H7 (cell line): Measurements from ENCODE around the gene STAT6. TPM values are rescaled to one million over a fixed set of nuclear protein-coding genes. Genes with fewer than 3 reads are reported as not detected.
"Not testable (repeated sequence)": the region's sequence is repeated elsewhere in the genome, so short reads cannot be mapped to it uniquely, and the experiment has no call there.

ENCODE experiments used
- DNase-seq: peaks from one replicate; pipeline ENCODE4 v3.0.0; 2012
- H3K27me3 ChIP-seq: 2 replicates; pipeline ENCODE4 v1.6.0; 2011; ENCODE audit warnings: mild to moderate bottlenecking, low read length; ENCODE audit not compliant: control insufficient read depth, insufficient read depth
- H3K36me3 ChIP-seq: replicated peaks from 2 replicates; pipeline ENCODE4 v1.5.1; 2011; ENCODE audit warnings: low read length; ENCODE audit not compliant: control insufficient read depth, insufficient read depth
- H3K4me3 ChIP-seq: 2 replicates; pipeline ENCODE4 v1.5.1; 2011; ENCODE audit warnings: low read depth, mild to moderate bottlenecking, control low read depth, low read length, moderate library complexity; ENCODE audit not compliant: insufficient read depth
- total RNA-seq: library from RNA; depleted of rRNA; stranded (reverse); fragments of >200 nt; shearing (Covaris generic); gene quantifications from 2 replicates; pipeline ENCODE4 v1.2.3, GENCODE V29; 2014

STAT6 gene
- total RNA-seq, 1 experiment from 2014 or later, result 51.5 TPM

GRCh38 chr12:57087010-57087690 is 24.0 kb downstream of the STAT6 start:
- Histone ChIP-seq H3K27me3 (peaks cover 4% of the 10 kb centered on the region; the same call in 1 of the 2 replicates), H3K4me3 (peak overlapping the region; percentile 78)

DNA sequence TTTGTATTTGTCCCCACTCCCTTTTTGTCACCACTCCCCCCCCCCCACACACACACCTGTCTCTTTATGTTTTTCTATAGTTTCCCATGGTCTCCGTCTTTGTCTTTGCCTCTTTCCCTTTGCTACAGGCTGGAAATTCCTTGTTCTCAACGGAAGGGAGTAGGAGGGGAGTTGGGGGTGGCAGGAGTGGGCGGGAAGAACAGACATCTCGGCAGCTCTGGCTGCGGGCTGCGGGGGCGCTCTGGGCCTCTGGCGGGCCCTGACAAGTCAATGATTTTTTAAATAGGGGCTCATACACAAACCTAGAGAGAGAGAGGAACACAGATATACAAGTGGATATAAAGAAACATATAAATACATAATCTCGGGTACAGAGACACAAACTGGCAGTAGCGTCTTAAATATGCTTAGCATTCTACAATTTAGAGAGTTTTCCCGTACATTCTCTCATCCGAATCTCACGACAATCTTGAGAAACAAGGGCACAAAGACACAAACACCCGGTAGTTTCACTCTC is 24.6 kb downstream of the STAT6 start:
- Histone ChIP-seq H3K4me3 (peak overlapping the region; percentile 78), H3K36me3 (peaks cover 1% of the 10 kb centered on the region; the same call in 1 of the 2 replicates), H3K27me3 (peaks cover 4% of the 10 kb centered on the region; the same call in 1 of the 2 replicates)
- DNase-seq, result peak; percentile 83

More at GRCh38 chr12:57087010-57087690, 24.0 kb downstream of the STAT6 start:
- peaks cover 1% of the 10 kb centered on the region; the same call in 1 of the 2 replicates for H3K36me3 ChIP-seq
- DNase-seq, result peak; percentile 93

DNA sequence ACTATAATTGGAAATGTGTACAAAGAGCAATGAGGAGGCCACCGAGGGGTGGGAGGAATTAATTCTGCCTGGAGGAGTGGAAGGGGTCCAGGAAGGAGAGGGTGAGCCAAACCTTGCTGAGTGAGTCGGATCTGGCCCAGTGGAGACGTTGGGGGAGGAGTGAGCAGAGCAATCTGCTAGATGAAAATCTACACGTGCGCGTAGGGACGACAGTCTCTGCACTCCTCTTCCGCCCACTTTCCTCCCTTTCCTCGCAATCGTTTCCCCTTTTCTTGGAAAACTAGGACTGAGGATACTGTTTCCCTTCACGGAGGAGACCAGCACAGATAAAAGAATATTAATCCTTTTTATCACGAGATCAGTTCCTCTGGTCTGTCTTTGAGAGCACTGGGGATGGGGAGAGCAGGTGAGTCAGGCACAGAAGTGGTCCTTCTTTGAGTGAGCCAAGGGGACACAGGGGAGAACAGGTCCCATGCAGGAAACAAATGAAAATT is 25.1 kb downstream of the STAT6 start:
- Histone ChIP-seq H3K4me3 (peak overlapping the region; percentile 78), H3K36me3 (no peaks in the 10 kb centered on the region), H3K27me3 (peaks cover 4% of the 10 kb centered on the region; the same call in 1 of the 2 replicates)
- peak; percentile 26 for DNase-seq

DNA sequence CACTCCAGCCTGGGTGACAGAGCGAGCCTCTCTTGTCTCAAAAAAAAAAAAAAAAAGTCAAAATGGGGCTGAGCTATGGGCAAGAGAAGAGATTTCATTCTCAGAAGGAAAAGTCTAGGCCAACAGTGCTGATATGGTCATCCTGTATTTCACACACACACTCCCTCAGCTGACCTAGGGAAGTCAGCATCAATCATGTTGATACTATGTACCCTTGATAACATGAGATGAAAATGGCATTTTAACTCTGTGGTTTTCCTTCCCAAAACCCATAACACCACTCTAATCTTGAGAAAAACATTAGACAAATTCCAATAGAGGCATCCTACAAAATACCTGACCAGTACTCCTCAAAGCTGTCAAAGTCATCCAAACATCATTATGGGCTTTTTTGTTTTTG is 30.3 kb downstream of the STAT6 start:
- DNase-seq, result no peak
- H3K4me3 ChIP-seq, result no peak overlapping the region
- no peaks in the 10 kb centered on the region for H3K27me3 ChIP-seq
- no peaks in the 10 kb centered on the region; the same call in 1 of the 2 replicates for H3K36me3 ChIP-seq

GRCh38 chr12:57079821-57080220 is 31.3 kb downstream of the STAT6 start:
- Histone ChIP-seq H3K36me3 (no peaks in the 10 kb centered on the region; the same call in 1 of the 2 replicates), H3K27me3 (no peaks in the 10 kb centered on the region), H3K4me3 (no peak overlapping the region)
- DNase-seq, result no peak

DNA sequence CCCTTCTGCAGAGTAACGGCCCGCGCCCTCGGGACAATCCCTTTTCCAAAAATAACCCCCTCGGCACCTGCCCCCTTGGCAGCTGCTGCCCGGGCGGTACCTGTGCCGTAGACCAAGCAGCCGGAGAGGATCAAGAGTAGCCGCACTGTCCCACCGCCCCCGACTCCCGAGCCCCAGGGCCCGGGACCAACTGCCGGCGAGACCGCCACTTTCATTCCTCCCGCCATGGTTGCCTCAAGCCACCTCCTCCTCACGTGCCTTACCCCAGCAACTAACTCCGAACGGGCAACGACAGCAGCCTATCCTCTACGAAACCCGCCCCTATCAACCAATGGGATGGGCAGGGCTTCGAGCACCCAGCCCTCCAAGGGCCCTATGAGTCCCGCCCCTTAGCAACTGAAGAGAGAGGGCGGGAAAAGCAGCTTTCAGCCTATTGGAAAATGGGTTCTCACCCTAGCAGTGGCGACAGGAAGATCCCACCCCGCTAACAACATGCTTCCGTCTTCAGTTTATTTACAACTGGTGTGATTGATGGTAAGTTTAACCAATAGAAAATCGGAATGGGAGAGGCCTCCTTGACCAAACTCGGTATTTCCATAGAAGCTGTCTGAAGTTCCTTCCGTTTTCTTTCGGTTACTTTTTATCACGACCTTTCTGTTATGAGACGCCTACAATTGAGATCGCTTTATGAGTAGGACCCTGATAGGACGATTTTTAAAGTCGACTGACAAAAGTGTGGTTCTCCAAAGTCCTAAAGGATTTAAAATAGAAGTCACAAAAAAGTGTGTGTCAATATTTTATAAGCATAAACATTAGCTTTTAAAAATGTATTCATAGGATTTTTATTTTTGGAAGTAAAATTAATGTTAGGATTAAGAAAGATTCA is 32.4 kb downstream of the STAT6 start, which contains the start of gene NEMP1:
Gene NEMP1, minus strand, starts transcription at position 273 of the 886 bp plus-strand sequence. Its CDS starts 46 bp downstream, at position 227.
- H3K36me3 ChIP-seq, result no peaks in the 10 kb centered on the region; the same call in 1 of the 2 replicates
- DNase-seq, result peak; percentile 97

GRCh38 chr12:57073566-57074450 is 37.4 kb downstream of the STAT6 start:
- not testable (repeated sequence) for DNase-seq, H3K27me3 ChIP-seq, H3K4me3 ChIP-seq
- H3K36me3 ChIP-seq, result peaks cover 19% of the 10 kb centered on the region

More for the DNA sequence above, 32.4 kb downstream of the STAT6 start, which contains the start of gene NEMP1:
- Histone ChIP-seq H3K27me3 (no peaks in the 10 kb centered on the region), H3K4me3 (peak within 1 kb of the TSS; percentile 85)

DNA sequence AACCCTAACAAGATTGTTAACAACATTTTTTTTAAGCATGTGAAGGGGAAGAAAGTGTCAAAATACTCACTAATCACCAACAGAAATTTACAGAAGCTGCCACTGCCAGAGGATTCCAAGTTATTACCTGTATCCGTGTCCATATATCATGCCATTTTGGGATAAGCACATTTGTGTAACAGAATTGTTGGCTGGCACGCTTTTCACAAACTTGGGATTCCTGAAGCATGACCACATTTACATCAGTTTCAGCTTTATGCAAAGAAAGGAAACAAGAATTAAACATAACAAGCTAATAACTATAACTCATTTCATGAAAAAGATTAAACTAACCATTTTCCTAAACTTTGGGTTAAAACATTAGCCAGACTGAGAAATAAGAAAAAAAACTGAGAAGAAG is 38.5 kb downstream of the STAT6 start:
- DNase-seq, result no peak
- H3K36me3 ChIP-seq, result peaks cover 24% of the 10 kb centered on the region
- H3K27me3 ChIP-seq, result no peaks in the 10 kb centered on the region
- no peak overlapping the region for H3K4me3 ChIP-seq

- Histone ChIP-seq H3K4me3 (no peak overlapping the region), H3K36me3 (peaks cover 28% of the 10 kb centered on the region), H3K27me3 (no peaks in the 10 kb centered on the region)
- DNase-seq, result peak; percentile 69
Observed at GRCh38 chr12:57069523-57069922, 41.6 kb downstream of the STAT6 start.

GRCh38 chr12:57066245-57066644 is 44.9 kb downstream of the STAT6 start:
- no peak for DNase-seq
- no peak overlapping the region for H3K4me3 ChIP-seq
- H3K36me3 ChIP-seq, result peaks cover 29% of the 10 kb centered on the region
- H3K27me3 ChIP-seq, result no peaks in the 10 kb centered on the region

- no peak for DNase-seq
- Histone ChIP-seq H3K4me3 (no peak overlapping the region), H3K36me3 (peaks cover 32% of the 10 kb centered on the region), H3K27me3 (no peaks in the 10 kb centered on the region)
Observed at GRCh38 chr12:57063991-57064685, 47.0 kb downstream of the STAT6 start.

- Histone ChIP-seq H3K36me3 (peaks cover 34% of the 10 kb centered on the region), H3K27me3 (no peaks in the 10 kb centered on the region), H3K4me3 (no peak overlapping the region)
- DNase-seq, result no peak
Observed at GRCh38 chr12:57058454-57058853, 52.7 kb downstream of the STAT6 start.

- Histone ChIP-seq H3K27me3 (no peaks in the 10 kb centered on the region), H3K4me3 (no peak overlapping the region), H3K36me3 (peaks cover 31% of the 10 kb centered on the region)
- DNase-seq, result no peak
Observed at GRCh38 chr12:57057067-57057751, 54.0 kb downstream of the STAT6 start.
